GM12873 (cell line): Measurements from ENCODE around the gene THSD8.

Experiments used
- CTCF ChIP-seq: IDR thresholded peaks from 2 replicates; pipeline ENCODE4 v1.5.1; 2012; ENCODE audit warnings: low read depth, mild to moderate bottlenecking, moderate library complexity, low read length, control low read depth; ENCODE audit not compliant: insufficient read depth; ENCODE audit errors: missing control alignments

The THSD8 gene

DNA sequence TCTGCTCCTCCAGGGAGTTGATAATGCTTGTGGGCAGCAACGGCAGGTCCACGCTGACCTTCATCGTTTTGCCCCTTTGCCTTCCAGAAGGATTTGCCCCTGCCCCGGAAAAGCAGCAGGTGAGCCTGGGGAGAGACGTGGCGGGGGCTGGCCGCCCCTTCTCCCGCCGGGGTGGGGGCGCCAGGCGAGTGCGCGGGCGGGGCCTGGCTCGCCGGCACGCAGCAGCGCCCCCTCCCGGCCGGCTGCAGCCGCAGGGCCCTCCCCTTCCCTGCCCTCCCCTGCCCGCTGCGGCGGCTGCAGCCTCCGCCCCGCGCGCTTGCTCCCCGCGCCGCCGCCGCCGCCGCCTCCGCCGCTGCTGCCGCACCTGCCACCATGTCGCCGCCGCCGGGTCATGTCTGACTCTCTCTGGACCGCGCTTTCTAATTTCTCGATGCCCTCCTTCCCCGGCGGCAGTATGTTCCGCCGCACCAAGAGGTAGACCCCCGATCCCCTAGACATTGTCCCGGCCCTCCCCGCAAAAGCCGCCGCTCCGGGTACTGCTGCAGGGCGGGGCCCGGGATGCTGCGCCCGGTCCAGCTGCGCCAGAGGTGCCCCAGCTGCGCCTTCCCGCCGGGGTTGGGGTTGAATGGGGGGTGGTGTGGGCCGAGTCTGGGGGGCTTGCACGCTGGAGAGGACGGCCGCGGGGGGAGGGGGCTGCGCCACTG lies 36.5 kb downstream of the THSD8 start, which contains the start of gene MAST1:
MAST1 (plus strand) TSS at position 334 of the 704 bp plus-strand sequence; CDS start at position 392, 58 bp downstream.
- TF ChIP-seq CTCF = peak; percentile 57

DNA sequence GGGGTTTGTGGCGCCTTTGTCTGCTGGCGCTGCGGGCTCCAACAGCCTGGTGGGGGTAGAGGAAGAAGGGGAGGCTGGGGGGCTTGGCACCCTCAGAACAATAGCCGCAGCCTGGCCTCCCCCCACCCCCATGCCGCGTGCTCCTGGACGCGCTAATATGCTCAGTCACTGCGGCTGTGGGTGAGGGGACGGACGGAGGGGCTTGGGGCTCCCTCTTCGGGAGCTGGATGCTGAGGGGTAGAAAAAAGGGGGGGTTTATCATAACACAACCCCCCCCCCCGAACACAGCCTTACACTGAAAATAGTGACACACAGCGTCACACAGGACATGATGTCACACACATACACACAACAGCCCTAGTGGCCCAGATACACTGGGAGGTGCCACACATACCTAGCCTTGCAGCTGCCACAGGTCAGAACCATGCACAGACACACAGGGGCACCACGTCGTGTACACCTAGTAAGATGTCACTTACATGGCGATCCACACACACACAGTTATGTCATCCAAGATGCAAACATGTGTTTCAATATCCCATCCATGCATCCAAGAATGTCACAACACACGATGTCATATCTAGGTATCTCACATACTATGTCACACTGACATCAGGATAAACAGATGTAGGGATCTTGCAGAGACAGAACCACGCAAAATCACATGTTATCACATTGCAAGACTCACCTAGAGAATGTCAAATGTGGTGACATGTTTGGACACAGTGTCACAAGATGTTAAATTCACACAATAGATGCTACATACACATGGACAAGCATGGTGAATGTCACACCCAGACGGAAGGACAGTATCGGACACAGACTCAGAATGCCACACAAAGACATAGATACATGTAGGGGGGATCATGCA lies 37.3 kb downstream of the THSD8 start:
- no peak for TF ChIP-seq CTCF

DNA sequence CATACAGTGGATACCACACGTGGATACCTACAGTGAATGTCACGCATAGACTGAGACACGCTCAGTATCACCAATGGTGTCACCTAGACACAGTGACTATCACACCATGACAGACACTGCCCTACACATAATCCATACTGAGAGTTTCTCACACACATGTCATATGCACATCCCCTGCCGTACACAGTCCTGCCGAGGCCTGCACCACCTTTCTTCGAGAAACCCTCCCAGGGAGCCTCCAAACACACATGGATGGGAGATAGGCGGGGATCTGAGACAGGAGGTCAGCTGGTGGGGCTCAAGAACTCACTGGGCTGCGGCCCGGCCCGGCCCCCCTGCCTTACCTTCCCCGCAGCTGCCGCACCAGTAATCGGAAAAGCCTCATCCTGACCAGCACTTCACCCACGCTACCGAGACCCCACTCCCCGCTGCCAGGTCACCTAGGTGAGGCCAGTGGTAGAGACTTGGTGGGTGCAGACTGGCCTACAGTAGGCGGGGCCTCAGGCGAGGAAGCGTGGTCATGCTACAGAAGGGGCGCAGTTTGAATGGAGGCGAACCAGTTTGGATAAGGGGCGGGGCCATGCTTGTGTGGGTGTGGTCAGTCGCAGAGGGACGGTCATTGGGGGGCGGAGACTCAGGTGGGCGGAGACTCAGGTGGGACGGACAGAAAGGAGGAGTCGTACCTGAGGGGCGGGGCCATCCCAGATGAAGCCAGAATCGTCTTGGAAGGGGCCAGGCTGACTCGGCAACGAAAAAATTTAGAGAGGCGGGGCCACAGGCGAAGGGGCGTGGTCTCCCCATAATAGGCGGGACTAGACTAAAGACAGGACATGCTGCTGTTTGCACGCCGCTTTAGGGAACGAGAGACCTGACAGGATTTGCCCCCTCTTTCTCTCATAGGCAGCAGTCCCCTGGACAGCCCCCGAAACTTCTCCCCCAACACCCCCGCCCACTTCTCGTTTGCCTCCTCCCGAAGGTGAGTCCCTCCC lies 38.5 kb downstream of the THSD8 start:
- no peak for TF ChIP-seq CTCF

DNA sequence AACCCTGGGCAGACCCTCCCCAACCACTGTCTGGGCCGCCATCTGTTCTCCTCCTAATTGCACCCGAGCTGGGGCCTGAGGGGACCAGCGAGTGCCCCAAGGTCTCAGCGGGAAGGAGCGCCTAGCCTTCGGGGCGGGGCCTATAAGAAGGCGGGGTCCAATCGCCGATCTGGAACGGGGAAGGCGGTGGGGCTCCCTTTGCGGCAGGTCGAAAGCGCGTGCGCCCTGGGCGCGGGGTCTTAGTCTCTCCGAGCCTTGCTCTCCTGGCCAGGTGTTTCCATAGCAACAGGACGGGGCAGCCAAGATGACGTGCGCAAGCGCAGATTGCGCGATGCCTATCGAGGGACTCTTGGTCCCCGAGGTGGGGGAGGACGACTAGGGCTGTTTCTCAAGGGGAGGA lies 39.2 kb downstream of the THSD8 start:
- no peak for TF ChIP-seq CTCF

DNA sequence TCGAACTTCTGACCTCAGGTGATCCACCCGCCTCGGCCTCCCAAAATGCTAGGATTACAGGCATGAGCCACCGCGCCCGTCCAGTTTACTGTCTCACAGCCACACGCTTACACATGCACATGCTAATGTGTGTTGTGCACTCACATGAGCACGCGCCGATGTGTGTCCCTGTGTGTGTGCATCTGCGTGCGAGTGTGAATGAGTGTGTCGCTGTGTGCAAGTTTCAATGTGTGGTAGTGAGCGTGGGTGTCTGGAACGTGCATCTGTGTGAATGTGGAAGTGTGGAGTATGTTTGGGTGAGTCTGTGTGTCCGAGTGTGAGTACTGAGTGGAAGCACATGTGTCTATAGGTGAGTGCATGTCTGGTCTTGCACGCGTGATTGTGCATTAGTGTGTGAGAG lies 40.6 kb downstream of the THSD8 start:
- no peak for TF ChIP-seq CTCF

GRCh38 chr19:12843328-12843727 lies 41.5 kb downstream of the THSD8 start:
- TF ChIP-seq CTCF = no peak
